ENCODE measurements around the gene ZFP64. TPM values are rescaled to one million over a fixed set of nuclear protein-coding genes. Genes with fewer than 3 reads are reported as not detected.

ZFP64 gene
- total and polyA plus RNA-seq, 2 of the 4 experiments (the other 2 are of a cell fraction), result 14.3 to 17.1 TPM

- no peak overlapping the region for H3K14ac ChIP-seq (replicated peaks; ENCODE audit: low read depth, low read length)
- no peak overlapping the region for H4K8ac ChIP-seq (ENCODE audit: low read depth in 2 of 2, low read length in 2 of 2)
- BruUV-seq (replicated peaks), result no TSS peak
- no peak overlapping the region for H3K4me3 ChIP-seq (ENCODE audit: insufficient read depth, low read depth, low read length)
- H4K20me1 ChIP-seq (ENCODE audit: insufficient read depth, low read length), result no peaks in the 10 kb centered on the region
- ATAC-seq (ENCODE audit: low read depth) (no peak), DNase-seq (no peak)
- no peak overlapping the region for H2BK120ac ChIP-seq (ENCODE audit: low read depth, low read length)
- no peak for TF ChIP-seq POLR2A (IDR thresholded peaks at IDR 0.05; ENCODE audit: low read depth, low read length)
- TF ChIP-seq ELK1 (IDR thresholded peaks at IDR 0.05; ENCODE audit: borderline replicate concordance, low read depth, low read length), result no peak
- TF ChIP-seq USF2 (IDR thresholded peaks at IDR 0.05; ENCODE audit: low read depth, low read length), result no peak
- intact Hi-C loops (cut with micrococcal nuclease), result no loop called here
- no peak overlapping the region for H2AFZ ChIP-seq (replicated peaks; ENCODE audit: low read length, poor library complexity)
- H3K9me1 ChIP-seq (ENCODE audit: insufficient read depth, low read length), result no peaks in the 10 kb centered on the region
- in situ Hi-C loops (cut with MboI; ENCODE audit: low sequenced_read_pairs), result no loop called here
- no peaks in the 10 kb centered on the region for H3K9me3 ChIP-seq (ENCODE audit: control insufficient read depth, insufficient read depth, low read length)
- H3K27ac ChIP-seq (ENCODE audit: insufficient read depth, low read length), result no peak overlapping the region
- no peak overlapping the region for H4K5ac ChIP-seq (ENCODE audit: low read depth, low read length)
- ChIA-PET CTCF (interaction anchor here (0.5 kb wide), 1 partner anchor 68 kb away, joined by 3 read pairs; no protein-coding TSS in a partner anchor), POLR2A (ENCODE audit: unreplicated experiment) (no interaction called here)
- dilution Hi-C loops (cut with HindIII; ENCODE audit: low sequenced_read_pairs, unreplicated experiment), result no loop called here
- H4K91ac ChIP-seq (ENCODE audit: insufficient read depth, low read depth, low read length), result no peak overlapping the region
- peaks cover 2% of the 10 kb centered on the region; the same call in 1 of the 2 replicates for H3K4me1 ChIP-seq (ENCODE audit: control insufficient read depth, insufficient read depth, low read length)
- no peak overlapping the region for H2AK5ac ChIP-seq (ENCODE audit: low read depth, low read length)
- H3K36me3 ChIP-seq (ENCODE audit: control insufficient read depth, insufficient read depth, low read length), result no peaks in the 10 kb centered on the region
- WGBS, 2 experiments (ENCODE audit: extremely low coverage in 2 of 2, insufficient read length in 1 of 2), result no CpG with 5 or more reads among the region's 3 CpGs
- no peak overlapping the region for H3K18ac ChIP-seq (ENCODE audit: low read depth, low read length)
- peaks cover 3% of the 10 kb centered on the region for H3K27me3 ChIP-seq (ENCODE audit: control insufficient read depth, insufficient read depth, low read length)
- H3K4me2 ChIP-seq (ENCODE audit: low read depth, low read length), result no peak overlapping the region
- no peak overlapping the region for H3K23ac ChIP-seq (ENCODE audit: low read depth, low read length)
- H3K4ac ChIP-seq (ENCODE audit: low read depth, low read length), result no peak overlapping the region
- H3K79me1 ChIP-seq (ENCODE audit: low read depth in 1 of 2, low read length in 2 of 2), result 0 out of 4 replicates have a peak, but pooled peaks cover 0 to 2% of the 10 kb centered on the region in 2 experiments
- H2BK5ac ChIP-seq (ENCODE audit: low read depth, low read length, poor library complexity, severe bottlenecking), result no peak overlapping the region
- no peak overlapping the region for H2AK9ac ChIP-seq (replicated peaks; ENCODE audit: low read depth, low read length, poor library complexity)
- H3K9ac ChIP-seq (ENCODE audit: low read depth, low read length), result no peak overlapping the region
- no peak overlapping the region for H3K56ac ChIP-seq (ENCODE audit: extremely low read depth, insufficient read depth, low read length)
- H2BK15ac ChIP-seq (ENCODE audit: low read depth, low read length), result no peak overlapping the region
- no peak overlapping the region for H2BK20ac ChIP-seq (ENCODE audit: low read depth, low read length)
These were observed 5.3 kb upstream of the ZFP64 start for GRCh38 chr20:52196845-52197244.

Data from IMR-90 (cell line).